Measurements from ENCODE around the gene GFOD2.
"Not testable (repeated sequence)": the region's sequence is repeated elsewhere in the genome, so short reads cannot be mapped to it uniquely, and the experiment has no call there.

Gene GFOD2

DNA sequence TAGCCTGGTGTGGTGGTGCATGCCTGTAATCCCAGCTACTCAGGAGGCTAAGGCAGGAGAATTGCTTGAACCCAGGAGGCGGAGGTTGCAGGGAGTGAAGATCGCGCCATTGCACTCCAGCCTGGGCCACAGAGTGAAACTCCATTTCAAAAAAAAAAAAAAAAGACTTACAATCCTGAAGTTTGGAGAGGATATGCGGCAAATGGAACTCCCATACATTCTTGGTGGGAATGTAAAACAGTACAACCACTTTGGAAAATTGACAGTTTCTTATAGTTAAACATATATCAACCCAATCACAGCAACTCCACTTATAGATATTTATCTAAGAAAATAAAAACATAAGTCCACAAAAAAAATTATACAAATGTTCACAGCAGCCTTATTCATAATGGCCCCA lies 11.9 kb downstream of the GFOD2 start:
- DNase-seq (ENCODE audit: low read depth in 2 of 2, low spot score in 1 of 2): no peak

DNA sequence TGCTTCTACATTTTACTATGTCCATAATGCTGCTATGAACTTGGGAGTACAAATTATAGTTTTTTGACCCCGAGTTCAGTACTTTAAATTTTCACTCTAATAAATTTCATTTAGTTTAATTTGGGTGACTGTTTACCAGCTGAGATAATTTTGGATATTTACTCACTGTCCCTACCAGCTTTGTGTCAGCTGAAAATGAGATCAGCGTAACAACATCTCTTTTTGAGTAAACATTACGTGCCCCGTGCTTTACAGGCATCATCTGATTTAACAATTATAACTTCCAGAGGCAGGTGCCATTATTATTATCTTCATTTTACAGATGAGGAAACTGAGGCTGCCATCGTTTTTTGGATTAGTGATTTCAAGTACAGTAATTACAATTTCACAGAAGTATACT lies 15.0 kb downstream of the GFOD2 start:
- DNase-seq (ENCODE audit: low read depth in 2 of 2, low spot score in 1 of 2): no peak

DNA sequence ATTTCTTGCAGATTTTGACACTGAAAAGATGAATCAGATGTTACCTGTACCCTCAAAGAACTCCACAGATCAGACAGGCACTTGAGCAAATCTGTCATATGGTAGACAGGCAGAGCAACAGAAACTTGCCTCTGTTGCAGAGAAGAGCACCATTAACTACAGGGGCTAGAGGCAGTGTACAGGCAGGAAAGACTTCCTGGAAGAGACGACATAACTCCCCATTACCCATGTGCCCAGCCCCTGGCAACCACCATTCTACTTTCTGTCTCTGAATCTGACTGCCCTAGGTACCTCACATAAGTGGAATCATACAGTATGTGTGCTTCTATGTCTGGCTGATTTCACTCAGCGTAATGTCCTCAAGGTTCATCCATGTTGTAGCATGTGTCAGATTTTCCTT lies 15.5 kb downstream of the GFOD2 start:
- DNase-seq (ENCODE audit: low read depth in 2 of 2, low spot score in 1 of 2): no peak

DNA sequence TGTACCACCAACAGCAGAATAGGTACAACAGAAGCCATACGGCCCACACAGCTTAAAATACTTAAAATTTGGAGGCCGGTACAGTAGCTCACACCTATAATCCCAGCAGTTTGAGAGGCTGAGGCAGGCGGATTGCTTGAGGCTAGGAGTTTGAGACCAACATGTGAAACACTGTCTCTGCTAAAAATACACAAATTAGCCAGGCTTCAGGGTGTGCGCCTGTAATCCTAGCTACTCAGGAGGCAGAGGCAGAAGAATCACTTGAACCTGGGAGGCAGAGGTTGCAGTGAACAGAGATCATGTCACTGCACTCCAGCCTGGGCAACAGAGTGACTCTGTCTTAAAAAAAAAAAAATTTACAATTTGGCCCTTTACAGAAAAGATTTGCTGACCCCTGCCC lies 17.0 kb downstream of the GFOD2 start:
- DNase-seq (ENCODE audit: low read depth in 2 of 2, low spot score in 1 of 2): no peak

DNA sequence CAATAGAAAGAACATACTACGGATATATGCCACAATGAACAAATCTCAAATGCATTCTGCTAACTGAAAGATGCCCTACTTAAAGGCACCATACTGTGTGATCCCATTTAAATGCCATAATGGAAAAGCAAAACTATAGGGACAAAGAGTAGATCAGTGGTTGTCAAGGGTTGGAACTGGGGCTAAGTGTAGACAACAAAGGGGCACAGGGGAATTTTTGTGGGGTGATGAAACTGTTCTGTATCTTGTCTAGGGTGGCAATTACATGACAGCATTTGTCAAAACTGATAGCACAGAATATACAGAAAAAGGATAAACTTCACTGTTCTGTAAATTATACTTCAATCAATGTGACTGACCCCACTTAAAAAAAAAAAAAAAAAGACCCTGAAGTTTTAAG lies 17.7 kb downstream of the GFOD2 start:
- DNase-seq (ENCODE audit: low read depth in 2 of 2, low spot score in 1 of 2): no peak

DNA sequence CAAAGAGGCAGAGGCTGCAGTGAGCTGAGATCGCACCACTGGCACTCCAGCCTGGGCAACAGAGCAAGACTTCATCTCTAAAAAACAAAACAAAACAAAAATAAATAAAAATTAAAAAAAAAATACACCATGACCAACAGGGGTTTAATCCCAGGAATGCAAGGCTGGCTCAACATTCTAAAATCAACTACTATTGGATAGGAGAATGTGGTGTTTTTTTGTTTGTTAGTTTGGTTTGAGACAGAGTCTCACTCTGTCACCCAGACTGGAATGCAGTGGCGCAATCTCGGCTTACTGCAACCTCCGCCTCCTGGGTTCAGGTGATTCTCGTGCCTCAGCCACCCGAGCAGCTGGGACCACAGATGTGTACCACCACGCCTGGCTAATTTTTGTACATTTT lies 19.9 kb downstream of the GFOD2 start:
- DNase-seq (ENCODE audit: low read depth in 2 of 2, low spot score in 1 of 2): no peak

DNA sequence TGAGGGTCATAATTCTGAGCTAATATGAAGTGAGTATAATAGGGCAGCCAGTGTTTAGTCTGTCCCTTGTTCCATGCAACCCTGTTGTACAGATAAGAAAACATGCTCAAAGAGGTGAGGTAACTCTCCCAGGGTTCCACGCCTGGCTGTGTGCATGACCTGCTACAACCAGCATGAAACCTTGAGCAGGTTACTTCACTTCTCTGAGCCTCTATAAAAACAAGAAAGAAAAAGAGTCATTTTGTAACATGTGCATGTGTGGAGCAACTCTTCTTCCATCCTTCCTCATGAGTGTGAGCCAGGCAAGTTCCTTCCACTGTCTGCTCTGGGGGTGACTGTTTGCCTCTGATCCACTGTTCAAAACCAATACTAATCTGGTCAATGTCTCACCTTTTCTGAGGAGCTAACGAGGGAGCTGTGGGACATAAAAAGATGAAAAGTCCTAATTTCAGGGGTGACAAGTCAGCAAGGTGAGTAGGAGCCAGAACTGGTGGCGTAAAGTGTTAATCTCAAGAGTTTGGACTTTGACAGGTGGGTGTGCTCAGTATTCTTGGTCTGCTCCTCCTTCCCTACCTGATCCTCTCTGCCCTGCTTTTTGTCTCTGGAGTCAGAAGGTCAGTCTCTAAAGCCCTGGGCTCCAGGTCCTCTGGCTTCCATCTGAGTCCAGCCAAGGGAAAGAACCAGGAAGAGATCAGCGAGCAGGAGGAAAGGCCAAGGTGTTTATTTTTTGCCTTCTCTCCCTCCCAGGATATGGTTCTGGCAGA lies 21.5 kb downstream of the GFOD2 start:
- no peak for DNase-seq (ENCODE audit: low read depth in 2 of 2, low spot score in 1 of 2)

DNA sequence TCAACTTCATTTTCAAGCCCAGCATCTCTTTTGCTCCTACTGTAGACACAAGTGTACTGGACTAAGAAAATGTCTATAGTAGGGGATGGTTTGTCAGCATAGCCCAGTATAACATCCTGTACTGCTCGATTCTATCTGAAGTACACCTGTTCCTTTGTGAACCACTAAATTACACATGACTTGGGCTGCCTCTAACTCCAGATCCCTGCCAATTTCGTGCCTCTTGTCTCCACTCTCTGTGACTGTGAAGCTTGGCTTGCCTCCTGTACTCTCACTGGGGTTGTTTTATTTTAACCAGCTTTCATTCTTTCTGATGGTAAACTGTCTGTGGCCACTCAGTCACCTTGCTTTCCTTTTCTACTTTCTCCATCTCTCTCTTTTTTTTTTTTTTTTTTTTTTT lies 24.5 kb downstream of the GFOD2 start:
- DNase-seq (ENCODE audit: low read depth in 2 of 2, low spot score in 1 of 2): no peak

DNA sequence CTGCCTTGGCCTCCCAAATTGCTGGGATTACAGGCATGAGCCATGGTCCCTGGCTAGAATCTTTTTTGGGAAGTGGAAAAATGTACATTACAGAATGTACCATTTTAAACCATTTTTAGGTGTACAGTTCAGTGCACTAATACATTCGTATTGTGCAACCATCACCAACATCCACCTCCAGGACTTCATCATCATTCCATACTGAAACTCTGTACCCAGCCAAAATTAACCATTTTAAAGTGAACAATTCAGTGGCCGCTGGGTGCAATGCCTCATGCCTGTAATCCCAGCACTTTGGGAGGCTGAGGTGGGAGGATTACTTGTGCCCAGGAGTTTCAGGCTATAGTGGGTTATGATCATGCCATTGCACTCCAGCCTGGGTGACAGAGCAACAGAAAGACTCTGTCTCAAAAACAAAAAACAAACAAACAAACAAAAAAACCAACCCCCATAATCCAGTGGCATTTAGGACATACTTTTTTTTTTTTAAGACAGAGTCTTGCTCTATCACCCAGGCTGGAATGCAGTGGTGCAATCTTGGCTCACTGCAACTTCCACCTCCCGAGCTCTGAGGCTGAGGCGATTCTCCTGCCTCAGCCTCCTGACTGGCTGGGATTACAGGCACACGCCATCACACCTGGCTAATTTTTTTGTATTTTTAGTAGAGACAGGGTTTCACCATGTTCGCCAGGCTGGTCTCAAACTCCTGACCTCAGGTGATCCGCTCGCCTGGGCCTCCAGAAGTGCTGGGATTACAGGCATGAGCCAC lies 25.4 kb downstream of the GFOD2 start:
- DNase-seq (ENCODE audit: low read depth in 2 of 2, low spot score in 1 of 2): not testable (repeated sequence)

DNA sequence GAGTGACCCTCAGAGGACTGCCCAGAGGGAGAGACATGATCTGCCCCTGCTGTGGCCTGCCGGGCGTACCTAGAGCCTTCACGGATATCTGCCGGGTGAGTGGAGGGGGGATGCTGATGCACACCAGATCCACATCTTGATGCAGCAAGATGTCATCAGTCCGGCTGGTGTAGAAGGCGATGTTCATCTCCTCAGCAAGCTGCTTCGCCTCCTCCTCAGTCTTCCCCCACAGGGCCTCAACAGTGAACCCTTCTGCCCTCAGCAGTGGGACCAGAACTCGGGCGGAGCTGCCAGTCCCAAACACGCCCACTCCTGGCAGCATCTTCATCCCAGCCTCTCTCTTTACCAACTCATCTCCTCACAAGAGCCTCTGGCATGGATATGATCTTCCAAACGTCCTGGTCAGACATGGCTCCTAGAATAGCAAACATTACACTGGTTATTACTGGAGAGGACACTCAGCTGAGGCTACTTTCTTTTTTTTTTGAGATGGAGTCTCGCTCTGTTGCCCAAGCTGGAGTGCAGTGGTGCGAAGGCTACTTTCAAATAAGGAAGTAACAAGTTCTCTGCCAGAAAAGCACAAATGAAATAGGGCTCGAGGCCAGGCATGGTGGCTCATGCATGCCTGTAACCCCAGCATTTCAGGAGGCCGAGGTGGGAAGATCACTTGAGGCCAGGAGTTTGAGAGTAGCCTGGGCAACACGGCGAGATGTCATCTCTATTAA lies 33.6 kb downstream of the GFOD2 start:
- no peak for DNase-seq (ENCODE audit: low read depth in 2 of 2, low spot score in 1 of 2)

DNA sequence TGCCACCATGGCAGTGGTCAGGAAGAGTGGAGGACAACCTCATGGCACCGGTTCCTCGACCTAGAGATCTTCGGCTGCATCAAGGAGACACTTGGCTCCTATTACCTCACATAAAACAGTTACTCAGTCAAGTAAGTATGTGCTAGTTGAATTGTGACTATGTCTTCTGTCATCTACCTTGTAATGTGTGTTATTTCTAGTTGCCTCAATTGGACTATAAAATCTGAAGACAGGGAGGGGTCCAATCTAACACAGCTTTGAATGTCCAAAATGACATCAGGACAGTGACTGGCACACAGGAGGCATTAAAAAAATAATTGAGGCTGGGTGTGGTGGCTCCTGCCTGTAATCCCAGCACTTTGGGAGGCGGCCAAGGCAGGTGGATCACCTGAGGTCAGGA lies 35.3 kb downstream of the GFOD2 start:
- DNase-seq (ENCODE audit: low read depth in 2 of 2, low spot score in 1 of 2): no peak

DNA sequence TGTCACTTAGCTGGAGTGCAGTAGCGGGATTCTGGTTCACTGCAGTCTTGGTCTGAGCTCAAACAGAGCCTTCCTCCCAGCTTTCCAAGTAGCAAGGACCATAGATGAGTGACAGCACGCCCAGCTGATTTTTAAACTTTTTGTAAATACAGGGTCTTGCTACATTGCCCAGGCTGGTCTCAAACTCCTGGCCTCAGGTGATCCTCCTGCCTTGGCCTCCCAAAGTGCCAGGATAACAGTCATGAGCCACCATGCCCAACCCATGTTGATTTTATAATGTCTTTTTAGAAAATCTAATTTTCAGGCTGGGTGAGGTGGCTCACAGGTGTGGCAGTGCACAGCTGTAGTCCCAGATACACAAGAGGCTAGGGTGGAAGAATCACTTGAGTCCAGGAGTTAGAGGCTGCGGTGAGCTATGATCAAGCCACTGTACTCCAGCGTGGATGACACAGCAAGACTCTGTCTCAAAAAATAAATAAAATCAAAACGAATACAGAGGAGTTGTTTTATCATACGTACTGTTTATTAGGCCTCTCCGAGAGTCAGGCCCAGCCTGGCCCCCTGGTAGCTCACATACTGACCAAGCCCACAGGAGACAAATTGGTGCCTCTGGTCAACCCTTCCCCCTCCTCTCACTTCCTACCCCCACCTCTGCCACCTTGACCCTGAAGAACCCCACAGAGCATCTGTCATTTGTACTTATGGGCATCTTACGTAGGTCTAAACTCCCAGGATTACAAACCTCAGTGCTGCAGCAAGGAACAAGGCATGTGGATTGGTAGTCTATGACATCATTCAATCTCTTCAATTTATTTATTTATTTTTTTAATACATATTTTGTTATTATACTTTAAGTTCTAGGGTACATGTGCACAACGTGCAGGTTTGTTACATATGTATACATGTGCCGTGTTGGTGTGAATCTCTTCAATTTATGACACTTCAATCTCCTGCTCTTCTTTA lies 38.9 kb downstream of the GFOD2 start:
- no peak for DNase-seq (ENCODE audit: low read depth in 2 of 2, low spot score in 1 of 2)

DNA sequence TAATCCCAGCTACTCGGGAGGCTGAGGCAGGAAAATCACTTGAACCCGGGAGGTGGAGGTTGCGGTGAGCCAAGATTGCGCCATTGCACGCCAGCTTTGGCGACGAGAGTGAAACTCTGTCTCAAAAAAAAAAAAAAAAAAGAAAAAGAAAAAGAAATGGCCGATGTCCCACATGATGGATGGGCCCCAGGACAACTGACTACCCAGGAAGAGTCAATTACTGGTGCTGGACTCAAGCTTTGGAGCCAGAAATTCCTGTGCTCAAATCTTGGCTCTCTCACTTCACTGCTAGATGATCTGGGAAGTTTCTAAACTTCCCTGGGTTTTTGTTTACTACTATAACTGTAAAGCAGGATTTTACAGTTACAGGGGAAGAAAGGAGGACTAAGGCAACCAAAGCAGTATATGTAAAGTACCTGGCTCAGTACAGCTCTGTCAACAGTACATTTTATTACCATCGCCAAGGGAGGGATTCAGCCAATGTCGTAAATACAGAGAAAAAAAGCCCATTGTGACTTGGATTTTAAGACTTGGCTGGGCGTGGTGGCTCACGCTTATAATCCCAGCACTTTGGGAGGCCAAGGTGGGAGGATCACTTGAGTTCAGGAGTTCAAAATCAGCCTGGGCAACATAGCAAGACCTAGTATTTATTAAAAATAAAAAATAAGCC lies 40.6 kb downstream of the GFOD2 start:
- DNase-seq (ENCODE audit: low read depth in 2 of 2, low spot score in 1 of 2): no peak

DNA sequence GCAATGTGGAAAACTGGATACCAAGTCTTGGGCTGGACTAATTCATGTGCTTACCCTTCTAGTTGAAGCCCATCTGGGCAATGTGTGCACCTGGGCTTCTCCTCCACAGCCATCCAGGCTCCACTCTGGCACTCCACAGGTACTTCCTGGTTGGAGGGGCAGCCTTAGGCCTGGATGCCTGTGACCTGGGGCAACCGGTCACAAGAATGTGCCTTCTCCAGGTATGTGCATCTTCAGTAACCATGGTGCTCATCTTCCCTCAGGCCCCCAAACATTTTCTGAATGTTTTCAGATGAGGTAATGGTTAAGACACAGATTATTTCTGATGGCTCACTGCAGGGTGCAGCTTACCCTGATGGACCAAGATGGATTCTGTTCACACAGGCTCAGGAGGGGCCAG lies 41.4 kb downstream of the GFOD2 start:
- DNase-seq (ENCODE audit: low read depth in 2 of 2, low spot score in 1 of 2): no peak

DNA sequence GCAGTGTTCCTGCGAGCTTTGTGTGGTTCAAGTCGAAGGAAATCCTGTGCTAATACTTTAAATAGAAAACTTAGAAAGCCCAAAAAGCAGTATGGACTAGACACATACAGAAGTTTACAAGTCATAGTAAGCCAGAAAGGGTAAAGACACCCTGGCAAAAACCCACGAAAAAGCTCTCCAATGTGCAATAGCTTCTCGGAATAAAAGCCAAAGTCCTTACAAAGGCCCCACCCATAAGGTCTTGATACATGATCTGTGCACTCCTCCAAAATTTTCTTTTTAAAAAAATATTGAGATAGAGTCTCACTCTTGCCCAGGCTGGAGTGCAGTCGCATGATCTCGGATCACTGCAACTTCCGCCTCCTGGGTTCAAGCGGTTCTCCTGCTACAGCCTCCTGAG lies 42.2 kb downstream of the GFOD2 start:
- no peak for DNase-seq (ENCODE audit: low read depth in 2 of 2, low spot score in 1 of 2)

DNA sequence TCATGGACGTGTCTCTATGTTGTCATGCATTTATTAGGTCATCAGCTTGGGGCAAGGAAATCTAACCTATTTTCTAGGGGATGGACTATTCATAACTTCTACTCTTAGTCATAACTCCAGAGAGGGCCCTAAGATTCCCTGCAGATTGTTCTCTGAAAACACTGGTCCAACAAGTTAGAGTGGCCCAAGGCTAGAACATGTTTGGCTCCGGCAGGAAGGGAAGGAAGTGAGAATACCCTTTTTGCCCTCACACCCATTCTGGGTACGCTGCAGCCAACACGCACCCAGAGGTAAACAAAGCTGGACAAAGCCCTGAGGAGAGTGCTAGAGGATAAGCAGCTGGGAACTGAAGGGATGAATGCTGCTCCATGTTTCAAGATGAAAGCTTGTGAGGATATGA lies 42.6 kb downstream of the GFOD2 start:
- DNase-seq (ENCODE audit: low read depth in 2 of 2, low spot score in 1 of 2): no peak

DNA sequence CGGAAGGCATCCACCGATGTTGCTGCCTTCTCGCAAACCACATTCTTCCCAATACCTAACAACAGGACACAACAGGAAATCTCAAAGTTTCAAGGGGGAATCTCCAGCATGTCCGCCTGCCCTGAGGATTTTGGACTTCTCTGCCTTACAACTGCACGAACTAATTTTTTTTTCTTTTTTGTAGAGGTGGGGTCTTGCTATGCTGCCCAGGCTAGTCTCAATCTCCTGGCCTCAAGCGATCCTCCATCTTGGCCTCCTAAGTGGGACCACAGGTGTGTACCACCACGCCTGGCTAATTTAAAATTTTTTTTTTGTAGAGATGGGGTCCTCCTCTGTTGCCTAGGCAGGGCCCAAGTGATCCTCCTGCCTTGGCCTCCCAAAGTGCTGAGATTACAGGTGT lies 43.1 kb downstream of the GFOD2 start:
- DNase-seq (ENCODE audit: low read depth in 2 of 2, low spot score in 1 of 2): no peak

DNA sequence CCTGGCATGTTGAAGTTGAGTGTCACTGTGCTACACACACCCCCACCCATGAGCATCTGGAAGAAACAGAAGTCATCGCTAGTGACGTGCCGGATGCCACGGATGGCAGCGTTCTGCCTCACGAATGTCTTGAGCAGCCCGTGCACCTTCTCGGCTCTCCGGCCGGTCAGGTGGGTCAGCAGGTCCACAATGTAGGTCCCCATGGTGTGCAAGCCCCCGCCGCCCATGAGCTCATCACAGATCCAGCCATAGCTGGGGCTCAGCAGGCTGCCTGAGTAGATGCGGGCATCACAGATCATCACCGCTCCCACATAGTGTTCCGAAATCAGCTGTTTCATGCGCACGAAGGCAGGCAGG lies 43.6 kb downstream of the GFOD2 start:
- no peak for DNase-seq (ENCODE audit: low read depth in 2 of 2, low spot score in 1 of 2)

DNA sequence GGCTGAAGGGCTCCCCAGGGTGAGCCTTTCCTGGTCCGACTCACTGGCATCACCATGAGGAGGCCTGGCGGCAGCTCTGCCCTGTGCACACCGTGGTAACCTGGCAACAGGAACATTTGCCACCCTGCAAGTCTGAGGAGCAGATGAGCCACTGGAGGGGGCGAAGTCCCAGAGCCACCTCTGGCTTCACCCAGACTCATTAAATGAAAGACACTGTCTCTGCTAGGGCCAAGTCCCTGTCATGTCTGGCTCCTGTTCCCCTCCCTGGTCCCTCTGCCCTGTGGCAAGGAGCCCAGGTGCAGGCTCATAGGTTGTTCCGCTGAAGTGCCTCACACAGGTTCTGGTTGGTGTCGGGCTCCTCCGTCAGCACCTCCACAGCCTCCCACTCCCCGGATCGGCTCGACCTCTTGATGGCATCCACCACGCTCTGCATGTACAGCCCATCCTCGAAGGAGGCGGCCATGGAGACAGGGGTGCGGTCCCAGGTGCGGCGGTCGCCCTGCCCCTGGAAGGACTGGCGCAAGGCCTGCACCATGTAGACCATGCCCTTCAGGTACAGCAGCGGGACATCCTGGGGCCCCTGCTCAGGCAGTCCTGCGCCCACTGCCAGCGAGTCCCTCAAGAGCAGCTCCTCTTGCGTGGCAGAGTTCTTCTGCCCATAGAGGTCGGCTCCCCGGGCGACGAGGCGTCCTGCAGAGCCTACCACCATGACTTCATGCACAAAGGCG lies 44.1 kb downstream of the GFOD2 start:
- no peak for DNase-seq (ENCODE audit: low read depth in 2 of 2, low spot score in 1 of 2)

Data from stimulated activated CD8-positive, alpha-beta memory T cell treated with anti-CD3 and anti-CD28 coated beads, Interleukin-4, amount 100 ng/mL, for 1 hour (primary cell).